GM23338 (cell line): Measurements from ENCODE around the gene CAMKK2.

Experiments used
- CREB1 ChIP-seq: fragments of 250-450 bp; sonication (Bioruptor Pico); IDR thresholded peaks from 2 replicates; pipeline ENCODE4 v1.5.0; 2020; ENCODE audit warnings: low read depth, mild to moderate bottlenecking, moderate library complexity
- EZH2 ChIP-seq: fragments of 200-600 bp; sonication (generic); IDR thresholded peaks from one replicate; pipeline ENCODE4 v1.8.0; 2017; ENCODE audit warnings: antibody characterized with exemption, mild to moderate bottlenecking, low read depth; ENCODE audit not compliant: unreplicated experiment
- EZH2phosphoT487 ChIP-seq: fragments of 200-600 bp; sonication (generic); IDR thresholded peaks from one replicate; pipeline ENCODE4 v1.8.1; 2018; ENCODE audit warnings: antibody characterized with exemption; ENCODE audit not compliant: unreplicated experiment
- POLR2AphosphoS5 ChIP-seq: IDR thresholded peaks from 2 replicates; pipeline ENCODE4 v1.6.1; 2016; ENCODE audit warnings: antibody characterized with exemption, low read depth
- TF ChIP-seq, protein P1 (sequence below), 2 experiments: fragments of 200-600 bp in 1 of 2; sonication (generic) in 1 of 2; conservative IDR thresholded peaks; 2 replicates each; pipeline versions ENCODE4 v1.5.1 to v1.6.1; 2016 to 2017; ENCODE audit warnings: antibody characterized with exemption in 2 of 2, low read depth in 2 of 2, mild to moderate bottlenecking in 2 of 2, moderate library complexity in 1 of 2
- TF ChIP-seq, protein P2 (sequence below): IDR thresholded peaks from 2 replicates; pipeline ENCODE4 v1.6.1; 2016; ENCODE audit warnings: antibody characterized with exemption

DNA sequence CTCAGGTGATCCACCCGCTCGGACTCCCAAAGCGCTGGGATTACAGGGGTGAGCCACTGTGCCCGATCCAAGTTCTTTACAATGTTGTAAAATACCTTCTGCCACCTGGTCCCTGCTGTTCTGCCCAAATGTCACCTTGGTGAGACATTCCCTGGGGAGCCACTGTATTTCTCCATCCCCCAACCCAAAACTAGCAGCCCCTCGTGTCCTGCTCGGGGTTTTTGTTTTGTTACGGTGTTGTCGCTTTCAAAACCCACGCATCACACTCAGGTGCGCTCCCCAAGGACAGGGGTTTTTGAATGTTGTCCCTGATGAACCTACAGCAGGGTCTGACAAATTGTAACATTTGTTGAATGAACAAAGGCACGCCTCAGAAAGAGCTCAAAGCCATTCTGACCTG, 37.4 kb downstream of the CAMKK2 start:
- TF ChIP-seq, protein P1, sequence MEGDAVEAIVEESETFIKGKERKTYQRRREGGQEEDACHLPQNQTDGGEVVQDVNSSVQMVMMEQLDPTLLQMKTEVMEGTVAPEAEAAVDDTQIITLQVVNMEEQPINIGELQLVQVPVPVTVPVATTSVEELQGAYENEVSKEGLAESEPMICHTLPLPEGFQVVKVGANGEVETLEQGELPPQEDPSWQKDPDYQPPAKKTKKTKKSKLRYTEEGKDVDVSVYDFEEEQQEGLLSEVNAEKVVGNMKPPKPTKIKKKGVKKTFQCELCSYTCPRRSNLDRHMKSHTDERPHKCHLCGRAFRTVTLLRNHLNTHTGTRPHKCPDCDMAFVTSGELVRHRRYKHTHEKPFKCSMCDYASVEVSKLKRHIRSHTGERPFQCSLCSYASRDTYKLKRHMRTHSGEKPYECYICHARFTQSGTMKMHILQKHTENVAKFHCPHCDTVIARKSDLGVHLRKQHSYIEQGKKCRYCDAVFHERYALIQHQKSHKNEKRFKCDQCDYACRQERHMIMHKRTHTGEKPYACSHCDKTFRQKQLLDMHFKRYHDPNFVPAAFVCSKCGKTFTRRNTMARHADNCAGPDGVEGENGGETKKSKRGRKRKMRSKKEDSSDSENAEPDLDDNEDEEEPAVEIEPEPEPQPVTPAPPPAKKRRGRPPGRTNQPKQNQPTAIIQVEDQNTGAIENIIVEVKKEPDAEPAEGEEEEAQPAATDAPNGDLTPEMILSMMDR (conservative IDR thresholded peaks at IDR 0.05; ENCODE audit: low read depth in 2 of 2): no peak
- TF ChIP-seq POLR2AphosphoS5 (no peak), CREB1 (CRISPR knock-in tag) (no peak), EZH2phosphoT487 (no peak), EZH2 (no peak)
- TF ChIP-seq, protein P2, sequence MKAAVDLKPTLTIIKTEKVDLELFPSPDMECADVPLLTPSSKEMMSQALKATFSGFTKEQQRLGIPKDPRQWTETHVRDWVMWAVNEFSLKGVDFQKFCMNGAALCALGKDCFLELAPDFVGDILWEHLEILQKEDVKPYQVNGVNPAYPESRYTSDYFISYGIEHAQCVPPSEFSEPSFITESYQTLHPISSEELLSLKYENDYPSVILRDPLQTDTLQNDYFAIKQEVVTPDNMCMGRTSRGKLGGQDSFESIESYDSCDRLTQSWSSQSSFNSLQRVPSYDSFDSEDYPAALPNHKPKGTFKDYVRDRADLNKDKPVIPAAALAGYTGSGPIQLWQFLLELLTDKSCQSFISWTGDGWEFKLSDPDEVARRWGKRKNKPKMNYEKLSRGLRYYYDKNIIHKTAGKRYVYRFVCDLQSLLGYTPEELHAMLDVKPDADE: no peak
